HG03469 (cell line): ENCODE measurements around the gene OAS1.
"Not testable (repeated sequence)": the region's sequence is repeated elsewhere in the genome, so short reads cannot be mapped to it uniquely, and the experiment has no call there.

ENCODE experiments used
- ATAC-seq: cut with Tn5 transposase; IDR thresholded peaks from one replicate; pipeline ENCODE4 v1.9.1; 2021; ENCODE audit warnings: mild to moderate bottlenecking, moderate library complexity, moderate number of reproducible peaks; ENCODE audit not compliant: unreplicated experiment

Gene OAS1

GRCh38 chr12:112933129-112933505, 26.4 kb downstream of the OAS1 start:
- ATAC-seq, result no peak

GRCh38 chr12:112936264-112936663, 29.5 kb downstream of the OAS1 start:
- ATAC-seq, result no peak

GRCh38 chr12:112936927-112937326, 30.2 kb downstream of the OAS1 start:
- no peak for ATAC-seq

- ATAC-seq, result no peak
These were observed 31.3 kb downstream of the OAS1 start, which contains the start of gene OAS3 for GRCh38 chr12:112937741-112938719. TSS of gene OAS3 (plus strand) at chr12:112938474. CDS start at chr12:112938531, 57 bp downstream.

GRCh38 chr12:112938751-112939150, 32.0 kb downstream of the OAS1 start:
- ATAC-seq, result no peak

- no peak for ATAC-seq
These were observed 33.1 kb downstream of the OAS1 start for GRCh38 chr12:112939761-112940381.

- no peak for ATAC-seq
These were observed 35.0 kb downstream of the OAS1 start for GRCh38 chr12:112941528-112942335.

GRCh38 chr12:112942572-112942971, 35.8 kb downstream of the OAS1 start:
- no peak for ATAC-seq

GRCh38 chr12:112944024-112944690, 37.4 kb downstream of the OAS1 start:
- ATAC-seq, result no peak

- no peak for ATAC-seq
These were observed 38.8 kb downstream of the OAS1 start for GRCh38 chr12:112945515-112945914.

GRCh38 chr12:112946236-112947000, 39.7 kb downstream of the OAS1 start:
- no peak for ATAC-seq

GRCh38 chr12:112947314-112947713, 40.6 kb downstream of the OAS1 start:
- ATAC-seq, result no peak

GRCh38 chr12:112947761-112948160, 41.0 kb downstream of the OAS1 start:
- no peak for ATAC-seq

- ATAC-seq, result no peak
These were observed 42.0 kb downstream of the OAS1 start for GRCh38 chr12:112948806-112949205.

- ATAC-seq, result no peak
These were observed 43.9 kb downstream of the OAS1 start for GRCh38 chr12:112950701-112951100.

GRCh38 chr12:112957125-112957524, 50.4 kb downstream of the OAS1 start:
- not testable (repeated sequence) for ATAC-seq

GRCh38 chr12:112961074-112961473, 54.3 kb downstream of the OAS1 start:
- no peak for ATAC-seq

- no peak for ATAC-seq
These were observed 54.8 kb downstream of the OAS1 start for GRCh38 chr12:112961536-112961935.

- no peak for ATAC-seq
These were observed 55.8 kb downstream of the OAS1 start for GRCh38 chr12:112962561-112962960.
